ENCODE data around the gene ZNF487.

- TF ChIP-seq CTCF (conservative IDR thresholded peaks at IDR 0.05; ENCODE audit: low read length) = no peak
- no peak for TF ChIP-seq EZH2phosphoT487 (IDR thresholded peaks at IDR 0.05; ENCODE audit: borderline replicate concordance)
Measured at GRCh38 chr10:43403911-43404703, 32.8 kb upstream of the ZNF487 start.

Data from Loucy (cell line).